GM13976 (cell line): Measurements from ENCODE around the gene ROBO1.

Experiments
- DNase-seq: peaks from one replicate; pipeline ENCODE4 v3.0.0; 2012; ENCODE audit warnings: low spot score
- CTCF ChIP-seq: IDR thresholded peaks from 2 replicates; pipeline ENCODE4 v1.5.1; 2012; ENCODE audit warnings: borderline replicate concordance, mild to moderate bottlenecking; ENCODE audit not compliant: insufficient read depth; ENCODE audit errors: extremely low read depth, missing control alignments, control extremely low read depth
- in situ Hi-C: fragments of 300-500 bp; cut with MboI; formaldehyde crosslinking; loops from one replicate; pipeline ENCODE4 v1.12.0; 2022; ENCODE audit warnings: low sequenced_read_pairs, mixed read lengths, inconsistent platforms; ENCODE audit not compliant: unreplicated experiment

Gene ROBO1

GRCh38 chr3:78812166-78812565, 955.6 kb downstream of the ROBO1 start:
- in situ Hi-C loops = no loop called here
- DNase-seq = no peak
- TF ChIP-seq CTCF = no peak

GRCh38 chr3:78809966-78810365, 957.8 kb downstream of the ROBO1 start:
- in situ Hi-C loops = no loop called here
- no peak for TF ChIP-seq CTCF
- no peak for DNase-seq

GRCh38 chr3:78804251-78805037, 963.4 kb downstream of the ROBO1 start:
- DNase-seq = no peak
- in situ Hi-C loops = no loop called here
- TF ChIP-seq CTCF = no peak

GRCh38 chr3:78802562-78802930, 965.3 kb downstream of the ROBO1 start:
- DNase-seq = no peak
- in situ Hi-C loops = no loop called here
- TF ChIP-seq CTCF = no peak

- no peak for TF ChIP-seq CTCF
- in situ Hi-C loops = no loop called here
- DNase-seq = no peak
Observed at GRCh38 chr3:78801926-78802561, 965.8 kb downstream of the ROBO1 start.

GRCh38 chr3:78799681-78800080, 968.1 kb downstream of the ROBO1 start:
- TF ChIP-seq CTCF = no peak
- in situ Hi-C loops = no loop called here
- DNase-seq = no peak
